DOHH2 (cell line): ENCODE results near the gene MTM1.

ENCODE experiments used
- H3F3A ChIP-seq: fragments of 200-600 bp; sonication (generic), shearing (Covaris generic); 2 replicates; pipeline ENCODE4 v1.6.0; 2016; ENCODE audit warnings: antibody characterized with exemption, mild to moderate bottlenecking; ENCODE audit not compliant: control insufficient read depth, insufficient read depth
- H3K27ac ChIP-seq: fragments of 200-600 bp; sonication (generic); 2 replicates; pipeline ENCODE4 v1.5.1; 2014; ENCODE audit warnings: low read depth, mild to moderate bottlenecking, low read length, moderate library complexity
- H3K27me3 ChIP-seq: fragments of 200-600 bp; sonication (generic); 2 replicates; pipeline ENCODE4 v1.6.1; 2014; ENCODE audit warnings: mild to moderate bottlenecking, low read length, mixed read lengths; ENCODE audit not compliant: control insufficient read depth
- H3K36me3 ChIP-seq: fragments of 200-600 bp; sonication (generic); 2 replicates; pipeline ENCODE4 v1.6.1; 2014; ENCODE audit warnings: mild to moderate bottlenecking, low read length, moderate library complexity, mixed read lengths; ENCODE audit not compliant: control insufficient read depth
- H3K4me1 ChIP-seq: fragments of 200-600 bp; sonication (generic); 2 replicates; pipeline ENCODE4 v1.6.1; 2014; ENCODE audit warnings: mild to moderate bottlenecking, low read length, mixed read lengths; ENCODE audit not compliant: control insufficient read depth
- H3K4me2 ChIP-seq: fragments of 200-600 bp; sonication (generic); 2 replicates; pipeline ENCODE4 v1.6.0; 2014; ENCODE audit warnings: mild to moderate bottlenecking, low read length, moderate library complexity
- H3K4me3 ChIP-seq: fragments of 200-600 bp; sonication (generic); 2 replicates; pipeline ENCODE4 v1.5.1; 2014; ENCODE audit warnings: mild to moderate bottlenecking, low read length, mixed read lengths
- H3K79me2 ChIP-seq: fragments of 200-600 bp; sonication (generic); 2 replicates; pipeline ENCODE4 v1.6.1; 2014; ENCODE audit warnings: mild to moderate bottlenecking, low read length, mixed read lengths; ENCODE audit not compliant: control insufficient read depth
- H3K9me2 ChIP-seq: fragments of 200-600 bp; sonication (generic); replicated peaks from 2 replicates; pipeline ENCODE4 v1.6.1; 2014; ENCODE audit warnings: mild to moderate bottlenecking, low read length, mixed read lengths; ENCODE audit not compliant: control insufficient read depth
- H3K9me3 ChIP-seq: fragments of 200-600 bp; sonication (generic); 2 replicates; pipeline ENCODE4 v1.6.1; 2014; ENCODE audit warnings: antibody characterized with exemption, low read length, mixed read lengths; ENCODE audit not compliant: control insufficient read depth, insufficient read depth
- H4K20me1 ChIP-seq: fragments of 200-600 bp; sonication (generic); 2 replicates; pipeline ENCODE4 v1.6.0; 2014; ENCODE audit warnings: low read depth, mild to moderate bottlenecking, antibody characterized with exemption, low read length, moderate library complexity; ENCODE audit not compliant: control insufficient read depth, insufficient read depth
- EZH2phosphoT487 ChIP-seq: fragments of 200-600 bp; sonication (generic); IDR thresholded peaks from 2 replicates; pipeline ENCODE4 v1.6.1; 2017; ENCODE audit warnings: borderline replicate concordance, mild to moderate bottlenecking, antibody characterized with exemption, low read length, moderate library complexity, mixed read lengths
- TF ChIP-seq, protein P1 (sequence below): fragments of 200-600 bp; sonication (generic); IDR thresholded peaks from one replicate; pipeline ENCODE4 v1.5.1; 2014; ENCODE audit warnings: antibody characterized with exemption, mild to moderate bottlenecking, low read depth, low read length; ENCODE audit not compliant: poor library complexity, severe bottlenecking

Gene MTM1

DNA sequence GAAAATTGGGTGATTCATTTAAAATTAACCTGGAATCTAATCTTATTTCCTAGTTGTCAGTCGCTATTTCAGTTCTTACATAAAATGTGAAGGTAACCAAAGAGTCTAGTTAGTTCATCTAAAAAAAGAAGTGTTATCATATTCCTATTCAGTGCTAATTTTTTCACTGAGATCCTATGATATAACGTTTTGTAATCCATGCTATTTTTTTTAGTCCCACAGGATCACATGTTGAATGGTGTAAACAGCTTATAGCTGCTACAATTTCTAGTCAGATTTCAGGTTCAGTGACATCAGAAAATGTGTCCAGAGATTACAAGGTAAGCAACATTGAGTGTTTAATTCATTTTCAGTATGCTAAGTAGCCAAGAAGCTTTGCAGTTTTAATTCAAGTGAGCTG is 130.6 kb downstream of the MTM1 start:
- peaks cover 63% of the 10 kb centered on the region for H3K36me3 ChIP-seq
- H3F3A ChIP-seq = peaks cover 6% of the 10 kb centered on the region
- H3K4me1 ChIP-seq = peaks cover 37% of the 10 kb centered on the region
- no peak overlapping the region for H3K4me3 ChIP-seq
- no peaks in the 10 kb centered on the region for H3K27me3 ChIP-seq
- no peaks in the 10 kb centered on the region for H3K9me2 ChIP-seq
- H3K79me2 ChIP-seq = peaks cover 72% of the 10 kb centered on the region
- H3K9me3 ChIP-seq = no peaks in the 10 kb centered on the region
- H3K4me2 ChIP-seq = no peak overlapping the region
- no peak overlapping the region for H3K27ac ChIP-seq
- TF ChIP-seq EZH2phosphoT487 = no peak
- TF ChIP-seq, protein P1, sequence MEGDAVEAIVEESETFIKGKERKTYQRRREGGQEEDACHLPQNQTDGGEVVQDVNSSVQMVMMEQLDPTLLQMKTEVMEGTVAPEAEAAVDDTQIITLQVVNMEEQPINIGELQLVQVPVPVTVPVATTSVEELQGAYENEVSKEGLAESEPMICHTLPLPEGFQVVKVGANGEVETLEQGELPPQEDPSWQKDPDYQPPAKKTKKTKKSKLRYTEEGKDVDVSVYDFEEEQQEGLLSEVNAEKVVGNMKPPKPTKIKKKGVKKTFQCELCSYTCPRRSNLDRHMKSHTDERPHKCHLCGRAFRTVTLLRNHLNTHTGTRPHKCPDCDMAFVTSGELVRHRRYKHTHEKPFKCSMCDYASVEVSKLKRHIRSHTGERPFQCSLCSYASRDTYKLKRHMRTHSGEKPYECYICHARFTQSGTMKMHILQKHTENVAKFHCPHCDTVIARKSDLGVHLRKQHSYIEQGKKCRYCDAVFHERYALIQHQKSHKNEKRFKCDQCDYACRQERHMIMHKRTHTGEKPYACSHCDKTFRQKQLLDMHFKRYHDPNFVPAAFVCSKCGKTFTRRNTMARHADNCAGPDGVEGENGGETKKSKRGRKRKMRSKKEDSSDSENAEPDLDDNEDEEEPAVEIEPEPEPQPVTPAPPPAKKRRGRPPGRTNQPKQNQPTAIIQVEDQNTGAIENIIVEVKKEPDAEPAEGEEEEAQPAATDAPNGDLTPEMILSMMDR = no peak
- no peaks in the 10 kb centered on the region for H4K20me1 ChIP-seq

DNA sequence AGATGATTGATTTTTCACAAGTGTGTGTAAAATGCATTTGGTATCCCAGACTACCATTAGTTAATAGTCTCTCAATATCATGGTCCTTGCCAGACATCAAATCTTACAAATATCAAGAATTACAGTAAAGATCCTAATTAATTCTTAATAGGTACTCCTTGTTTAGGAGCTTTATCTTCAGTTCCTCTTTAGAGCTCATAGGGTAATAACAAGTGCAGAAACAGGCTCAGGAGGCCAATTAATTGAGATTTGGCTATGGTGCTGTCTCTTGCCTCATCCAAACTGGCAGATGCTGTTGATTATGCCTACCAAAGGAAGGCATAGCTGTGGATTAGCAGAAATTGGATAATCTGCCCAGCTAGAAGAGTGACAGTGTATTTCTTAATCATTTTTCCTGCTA is 131.7 kb downstream of the MTM1 start:
- Histone ChIP-seq H3K9me2 (no peaks in the 10 kb centered on the region), H3K27ac (no peak overlapping the region), H3K36me3 (peaks cover 58% of the 10 kb centered on the region), H3K9me3 (no peaks in the 10 kb centered on the region), H3K79me2 (peaks cover 61% of the 10 kb centered on the region), H3F3A (no peaks in the 10 kb centered on the region), H3K4me3 (no peak overlapping the region), H3K27me3 (no peaks in the 10 kb centered on the region), H4K20me1 (no peaks in the 10 kb centered on the region), H3K4me2 (no peak overlapping the region), H3K4me1 (peaks cover 27% of the 10 kb centered on the region)
- TF ChIP-seq, protein P1 = no peak
- TF ChIP-seq EZH2phosphoT487 = no peak

DNA sequence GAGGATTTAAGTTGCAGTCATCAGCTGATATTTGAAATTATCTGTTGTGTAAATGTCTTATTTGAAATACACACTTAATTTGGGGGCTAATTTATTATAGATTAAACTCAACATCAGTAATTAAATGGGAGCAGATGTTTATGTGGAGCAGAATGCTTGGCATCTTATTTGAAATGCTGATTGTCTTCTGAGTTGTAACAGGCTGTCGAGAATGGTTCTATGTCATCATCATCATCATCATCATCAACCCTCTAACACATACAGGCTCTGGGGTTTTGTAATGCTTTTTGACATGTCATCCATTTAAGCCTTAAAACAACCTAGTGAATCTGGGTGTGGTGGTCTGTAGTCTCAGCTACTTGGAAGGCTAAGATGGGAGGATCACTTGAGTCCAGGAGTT is 133.0 kb downstream of the MTM1 start:
- Histone ChIP-seq H3K4me1 (peaks cover 14% of the 10 kb centered on the region), H3K9me3 (no peaks in the 10 kb centered on the region), H3K4me3 (no peak overlapping the region), H3K36me3 (peaks cover 55% of the 10 kb centered on the region), H3K4me2 (no peak overlapping the region), H3K9me2 (no peaks in the 10 kb centered on the region), H3K79me2 (peaks cover 48% of the 10 kb centered on the region), H3K27ac (no peak overlapping the region), H4K20me1 (no peaks in the 10 kb centered on the region), H3F3A (no peaks in the 10 kb centered on the region), H3K27me3 (no peaks in the 10 kb centered on the region)
- no peak for TF ChIP-seq EZH2phosphoT487
- TF ChIP-seq, protein P1 = no peak
